Suprapubic skin (tissue), 4 donors: ENCODE data around the gene CRLF2. TPM values are rescaled to one million over a fixed set of nuclear protein-coding genes. Genes with fewer than 3 reads are reported as not detected.

Experiments used
- DNase-seq, 2 donors: peaks; one replicate each; pipeline ENCODE4 v3.0.0-alpha.2; 2019; ENCODE audit warnings: low spot score in 2 of 2
- H3K27ac ChIP-seq: fragments of 200-600 bp; sonication (generic); one replicate; pipeline ENCODE4 v1.5.1; 2019
- H3K27me3 ChIP-seq: fragments of 200-600 bp; sonication (generic); one replicate; pipeline ENCODE4 v1.5.1; 2019
- H3K36me3 ChIP-seq: fragments of 200-600 bp; sonication (generic); one replicate; pipeline ENCODE4 v1.5.1; 2019
- H3K4me1 ChIP-seq: fragments of 200-600 bp; sonication (generic); one replicate; pipeline ENCODE4 v1.5.1; 2019
- H3K4me3 ChIP-seq: fragments of 200-600 bp; sonication (generic); one replicate; pipeline ENCODE4 v1.5.1; 2019; ENCODE audit warnings: mild to moderate bottlenecking
- H3K9me3 ChIP-seq: fragments of 200-600 bp; sonication (generic); one replicate; pipeline ENCODE4 v1.5.1; 2019
- CTCF ChIP-seq, 2 donors: fragments of 200-600 bp in 1 of 2; fragments of 450-650 bp in 1 of 2; sonication (generic) in 1 of 2; IDR thresholded peaks; one replicate each; pipeline ENCODE4 v1.5.1; 2016 to 2019; ENCODE audit warnings: antibody characterized with exemption in 2 of 2, mild to moderate bottlenecking in 1 of 2, moderate library complexity in 1 of 2
- EP300 ChIP-seq: sonication (generic); formaldehyde crosslinking; IDR thresholded peaks from one replicate; pipeline ENCODE4 v1.6.1; 2017; ENCODE audit warnings: antibody characterized with exemption
- POLR2A ChIP-seq, 2 donors: fragments of 450-650 bp; IDR thresholded peaks; one replicate each; pipeline ENCODE4 v1.6.1; 2017; ENCODE audit warnings: antibody characterized with exemption in 2 of 2, mild to moderate bottlenecking in 2 of 2, moderate library complexity in 2 of 2
- POLR2AphosphoS5 ChIP-seq, 3 donors: sonication (generic); formaldehyde crosslinking; IDR thresholded peaks; one replicate each; pipeline ENCODE4 v1.6.1; 2017; ENCODE audit warnings: antibody characterized with exemption in 3 of 3
- WGBS: methylation state at CpG from one replicate; pipeline ENCODE4 v1.1.5; 2018; 5-methylcytosine and 5-hydroxymethylcytosine counted together
- total RNA-seq, 4 donors: library from RNA; depleted of rRNA; stranded (reverse); fragments of >200 nt; gene quantifications; one replicate each; pipeline ENCODE4 v1.1.0, GENCODE V29; 2016

The CRLF2 gene
- total RNA-seq, 4 donors from 2014 or later = 0.31 TPM; not detected in 3

- peaks cover 5% of the 10 kb centered on the region for H3K4me1 ChIP-seq
- WGBS = 57% methylated on average over 4 of the region's 4 CpGs
- H3K27ac ChIP-seq = no peak overlapping the region
- no peak for DNase-seq
- H3K4me3 ChIP-seq = no peak overlapping the region
- TF ChIP-seq POLR2A (IDR thresholded peaks at IDR 0.05) = no peak
- TF ChIP-seq CTCF (IDR thresholded peaks at IDR 0.05) = no peak
- TF ChIP-seq EP300 = no peak
- no peak for TF ChIP-seq POLR2AphosphoS5 (IDR thresholded peaks at IDR 0.05)
- H3K9me3 ChIP-seq = no peaks in the 10 kb centered on the region
- no peaks in the 10 kb centered on the region for H3K27me3 ChIP-seq
- H3K36me3 ChIP-seq = no peaks in the 10 kb centered on the region
Observed at GRCh38 chrX:1167466-1167865, 45.0 kb downstream of the CRLF2 start.

GRCh38 chrX:1165535-1166196 is 46.8 kb downstream of the CRLF2 start:
- H3K4me1 ChIP-seq = peaks cover 5% of the 10 kb centered on the region
- no peak overlapping the region for H3K27ac ChIP-seq
- DNase-seq = peak in 1 of 2 donors; percentile 78
- 4% methylated on average over 12 of the region's 12 CpGs for WGBS
- H3K36me3 ChIP-seq = no peaks in the 10 kb centered on the region
- no peaks in the 10 kb centered on the region for H3K9me3 ChIP-seq
- TF ChIP-seq EP300 (no peak), POLR2A (IDR thresholded peaks at IDR 0.05) (no peak), CTCF (IDR thresholded peaks at IDR 0.05) (no peak), POLR2AphosphoS5 (IDR thresholded peaks at IDR 0.05) (no peak)
- no peaks in the 10 kb centered on the region for H3K27me3 ChIP-seq
- H3K4me3 ChIP-seq = no peak overlapping the region

GRCh38 chrX:1164322-1165288 is 47.8 kb downstream of the CRLF2 start:
- H3K4me1 ChIP-seq = peaks cover 5% of the 10 kb centered on the region
- H3K4me3 ChIP-seq = no peak overlapping the region
- no peak overlapping the region for H3K27ac ChIP-seq
- no peaks in the 10 kb centered on the region for H3K36me3 ChIP-seq
- 18% methylated on average over 18 of the region's 18 CpGs for WGBS
- H3K27me3 ChIP-seq = no peaks in the 10 kb centered on the region
- H3K9me3 ChIP-seq = no peaks in the 10 kb centered on the region
- peak in 1 of 2 donors; percentile 77 for DNase-seq
- no peak for TF ChIP-seq POLR2A (IDR thresholded peaks at IDR 0.05)
- TF ChIP-seq CTCF (IDR thresholded peaks at IDR 0.05) = no peak
- TF ChIP-seq EP300 = no peak
- no peak for TF ChIP-seq POLR2AphosphoS5 (IDR thresholded peaks at IDR 0.05)

GRCh38 chrX:1163231-1163630 is 49.2 kb downstream of the CRLF2 start:
- WGBS = 63% methylated on average over 10 of the region's 11 CpGs
- Histone ChIP-seq H3K4me3 (no peak overlapping the region), H3K36me3 (no peaks in the 10 kb centered on the region), H3K27ac (no peak overlapping the region), H3K27me3 (no peaks in the 10 kb centered on the region), H3K4me1 (peaks cover 5% of the 10 kb centered on the region), H3K9me3 (no peaks in the 10 kb centered on the region)
- peak in 1 of 2 donors; percentile 58 for DNase-seq
- TF ChIP-seq EP300 = no peak
- TF ChIP-seq POLR2AphosphoS5 (IDR thresholded peaks at IDR 0.05) = no peak
- no peak for TF ChIP-seq CTCF (IDR thresholded peaks at IDR 0.05)
- TF ChIP-seq POLR2A (IDR thresholded peaks at IDR 0.05) = no peak
